GM12878 (cell line): Measurements from ENCODE around the gene TARM1. TPM values are rescaled to one million over a fixed set of nuclear protein-coding genes. Genes with fewer than 3 reads are reported as not detected.

Experiments
- ATF7 ChIP-seq: fragments of 450-650 bp; IDR thresholded peaks from 2 replicates; pipeline ENCODE4 v1.6.1; 2016; ENCODE audit warnings: low read depth, mild to moderate bottlenecking
- CBX5 ChIP-seq: sonication (generic); IDR thresholded peaks from 2 replicates; pipeline ENCODE4 v1.6.1; 2016; ENCODE audit warnings: low read depth, moderate library complexity, mild to moderate bottlenecking, inconsistent platforms
- ESRRA ChIP-seq: IDR thresholded peaks from 2 replicates; pipeline ENCODE4 v1.6.1; 2012; ENCODE audit warnings: mild to moderate bottlenecking, low read length, improper control_type of control experiment
- FOXK2 ChIP-seq: fragments of 450-650 bp; IDR thresholded peaks from 2 replicates; pipeline ENCODE4 v1.6.1; 2017; ENCODE audit warnings: mild to moderate bottlenecking, moderate library complexity
- GATAD2B ChIP-seq: fragments of 450-650 bp; conservative IDR thresholded peaks from 2 replicates; pipeline ENCODE4 v1.6.1; 2017; ENCODE audit warnings: low read depth, mild to moderate bottlenecking, moderate library complexity
- LARP7 ChIP-seq: fragments of 450-650 bp; IDR thresholded peaks from 2 replicates; pipeline ENCODE4 v1.6.1; 2017; ENCODE audit warnings: mild to moderate bottlenecking
- MXI1 ChIP-seq: fragments of 150-350 bp; IDR thresholded peaks from 2 replicates; pipeline ENCODE4 v1.6.1; 2011; ENCODE audit warnings: low read depth, mild to moderate bottlenecking, inconsistent platforms, low read length, improper control_type of control experiment
- NBN ChIP-seq: fragments of 450-650 bp; IDR thresholded peaks from 2 replicates; pipeline ENCODE4 v1.6.1; 2016
- NFYB ChIP-seq: IDR thresholded peaks from 2 replicates; pipeline ENCODE4 v1.6.1; 2011; ENCODE audit warnings: low read depth, mild to moderate bottlenecking, low read length, improper control_type of control experiment, moderate library complexity; ENCODE audit not compliant: insufficient read depth
- NR2F1 ChIP-seq: fragments of 450-650 bp; conservative IDR thresholded peaks from 2 replicates; pipeline ENCODE4 v1.6.1; 2017; ENCODE audit warnings: mild to moderate bottlenecking
- PML ChIP-seq: IDR thresholded peaks from 2 replicates; pipeline ENCODE4 v1.6.1; 2012; ENCODE audit warnings: low read length, inconsistent platforms
- RELA ChIP-seq: fragments of 450-650 bp; IDR thresholded peaks from 2 replicates; pipeline ENCODE4 v1.8.0; 2014; ENCODE audit warnings: borderline replicate concordance; ENCODE audit not compliant: partially characterized antibody
- RUNX3 ChIP-seq: IDR thresholded peaks from 2 replicates; pipeline ENCODE4 v1.6.1; 2012; ENCODE audit warnings: low read length, inconsistent platforms
- SRF ChIP-seq, 2 experiments: IDR thresholded peaks; 2 replicates each; pipeline ENCODE4 v1.6.1; 2011; ENCODE audit warnings: low read depth in 2 of 2, low read length in 2 of 2, mild to moderate bottlenecking in 1 of 2, moderate library complexity in 1 of 2
- SUPT20H ChIP-seq: IDR thresholded peaks from 2 replicates; pipeline ENCODE4 v1.6.1; 2011; ENCODE audit warnings: low read depth, mild to moderate bottlenecking, low read length, moderate library complexity, borderline replicate concordance; ENCODE audit not compliant: control insufficient read depth
- TARDBP ChIP-seq: IDR thresholded peaks from 2 replicates; pipeline ENCODE4 v1.6.1; 2016; ENCODE audit warnings: borderline replicate concordance
- ZNF384 ChIP-seq: IDR thresholded peaks from 2 replicates; pipeline ENCODE4 v1.6.1; 2012; ENCODE audit warnings: low read depth, mild to moderate bottlenecking, low read length, improper control_type of control experiment, borderline replicate concordance
- polyA plus RNA-seq, 11 experiments: library from polyadenylated mRNA; depleted of rRNA in 4 of 11; unstranded in 6 of 11; stranded (reverse) in 5 of 11; fragments of >200 nt; fragmentation: Nextera tagmentation in 4 of 11; fragmentation: Illumina TruSeq in 1 of 11; extraction: Ambion mirVana in 4 of 11; extraction: Trizol in 1 of 11; gene quantifications; 1 replicate in 1 of 11; 2 replicates in 10 of 11; pipeline versions ENCODE4 v1.2.1 to v1.2.3, GENCODE V29; 2011 to 2016; ENCODE audit warnings: inconsistent platforms in 2 of 11, missing spikeins in 2 of 11, low read depth in 1 of 11
- total RNA-seq, 4 experiments: library from RNA; depleted of rRNA in 3 of 4; stranded (reverse); fragments of >200 nt in 3 of 4; fragmentation: Illumina TruSeq in 1 of 4; extraction: Trizol in 1 of 4; gene quantifications; 2 replicates each; pipeline versions ENCODE4 v1.2.1 to v1.2.3, GENCODE V29; 2013 to 2021
- TF ChIP-seq, protein P1 (sequence below): fragments of 450-650 bp; IDR thresholded peaks from 2 replicates; pipeline ENCODE4 v1.6.1; 2017; ENCODE audit warnings: mild to moderate bottlenecking, low read depth, inconsistent platforms; ENCODE audit not compliant: poor library complexity, severe bottlenecking
- TF ChIP-seq, protein P2 (sequence below): fragments of 450-650 bp; IDR thresholded peaks from 2 replicates; pipeline ENCODE4 v1.6.1; 2016; ENCODE audit warnings: mild to moderate bottlenecking, moderate library complexity, borderline replicate concordance
- TF ChIP-seq, protein P3 (sequence below): IDR thresholded peaks from 2 replicates; pipeline ENCODE4 v1.6.1; 2011; ENCODE audit warnings: low read depth, mild to moderate bottlenecking, low read length, moderate library complexity, borderline replicate concordance; ENCODE audit errors: extremely low read depth
- TF ChIP-seq, protein P4 (sequence below): fragments of 450-650 bp; IDR thresholded peaks from 2 replicates; pipeline ENCODE4 v1.6.1; 2017; ENCODE audit warnings: low read depth, mild to moderate bottlenecking, moderate library complexity

The TARM1 gene
- total and polyA plus RNA-seq, 10 of the 15 experiments (the other 5 are each of a cell fraction or from before 2014, with no cell fraction given) = not detected

GRCh38 chr19:54115109-54116063 lies 34.2 kb upstream of the TARM1 start, which contains the start of the genes PRPF31 and TFPT (continued):
- TF ChIP-seq TARDBP (peak; percentile 100), ZNF384 (peak; percentile 44; the same call in 1 of the 2 replicates), NBN (peak; percentile 99), GATAD2B (peak; percentile 84), SRF (IDR thresholded peaks at IDR 0.05; ENCODE audit: low read depth in 2 of 2, low read length in 2 of 2) (peak; percentile 34 to 95; a peak in 2 of 4 replicates), PML (peak; percentile 91), LARP7 (peak; percentile 91; the same call in 1 of the 2 replicates), FOXK2 (peak; percentile 83), SUPT20H (no peak), ATF7 (peak; percentile 86), RELA (peak; percentile 34), ESRRA (0 out of 2 replicates have a peak, but pooled peaks have one; percentile 19), NFYB (peak; percentile 73; the same call in 1 of the 2 replicates), CBX5 (0 out of 2 replicates have a peak, but pooled peaks have one; percentile 44), NR2F1 (peak; percentile 60), RUNX3 (peak; percentile 96), MXI1 (peak; percentile 95)
- TF ChIP-seq, protein P1, sequence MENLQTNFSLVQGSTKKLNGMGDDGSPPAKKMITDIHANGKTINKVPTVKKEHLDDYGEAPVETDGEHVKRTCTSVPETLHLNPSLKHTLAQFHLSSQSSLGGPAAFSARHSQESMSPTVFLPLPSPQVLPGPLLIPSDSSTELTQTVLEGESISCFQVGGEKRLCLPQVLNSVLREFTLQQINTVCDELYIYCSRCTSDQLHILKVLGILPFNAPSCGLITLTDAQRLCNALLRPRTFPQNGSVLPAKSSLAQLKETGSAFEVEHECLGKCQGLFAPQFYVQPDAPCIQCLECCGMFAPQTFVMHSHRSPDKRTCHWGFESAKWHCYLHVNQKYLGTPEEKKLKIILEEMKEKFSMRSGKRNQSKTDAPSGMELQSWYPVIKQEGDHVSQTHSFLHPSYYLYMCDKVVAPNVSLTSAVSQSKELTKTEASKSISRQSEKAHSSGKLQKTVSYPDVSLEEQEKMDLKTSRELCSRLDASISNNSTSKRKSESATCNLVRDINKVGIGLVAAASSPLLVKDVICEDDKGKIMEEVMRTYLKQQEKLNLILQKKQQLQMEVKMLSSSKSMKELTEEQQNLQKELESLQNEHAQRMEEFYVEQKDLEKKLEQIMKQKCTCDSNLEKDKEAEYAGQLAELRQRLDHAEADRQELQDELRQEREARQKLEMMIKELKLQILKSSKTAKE = peak; percentile 60
- TF ChIP-seq, protein P2, sequence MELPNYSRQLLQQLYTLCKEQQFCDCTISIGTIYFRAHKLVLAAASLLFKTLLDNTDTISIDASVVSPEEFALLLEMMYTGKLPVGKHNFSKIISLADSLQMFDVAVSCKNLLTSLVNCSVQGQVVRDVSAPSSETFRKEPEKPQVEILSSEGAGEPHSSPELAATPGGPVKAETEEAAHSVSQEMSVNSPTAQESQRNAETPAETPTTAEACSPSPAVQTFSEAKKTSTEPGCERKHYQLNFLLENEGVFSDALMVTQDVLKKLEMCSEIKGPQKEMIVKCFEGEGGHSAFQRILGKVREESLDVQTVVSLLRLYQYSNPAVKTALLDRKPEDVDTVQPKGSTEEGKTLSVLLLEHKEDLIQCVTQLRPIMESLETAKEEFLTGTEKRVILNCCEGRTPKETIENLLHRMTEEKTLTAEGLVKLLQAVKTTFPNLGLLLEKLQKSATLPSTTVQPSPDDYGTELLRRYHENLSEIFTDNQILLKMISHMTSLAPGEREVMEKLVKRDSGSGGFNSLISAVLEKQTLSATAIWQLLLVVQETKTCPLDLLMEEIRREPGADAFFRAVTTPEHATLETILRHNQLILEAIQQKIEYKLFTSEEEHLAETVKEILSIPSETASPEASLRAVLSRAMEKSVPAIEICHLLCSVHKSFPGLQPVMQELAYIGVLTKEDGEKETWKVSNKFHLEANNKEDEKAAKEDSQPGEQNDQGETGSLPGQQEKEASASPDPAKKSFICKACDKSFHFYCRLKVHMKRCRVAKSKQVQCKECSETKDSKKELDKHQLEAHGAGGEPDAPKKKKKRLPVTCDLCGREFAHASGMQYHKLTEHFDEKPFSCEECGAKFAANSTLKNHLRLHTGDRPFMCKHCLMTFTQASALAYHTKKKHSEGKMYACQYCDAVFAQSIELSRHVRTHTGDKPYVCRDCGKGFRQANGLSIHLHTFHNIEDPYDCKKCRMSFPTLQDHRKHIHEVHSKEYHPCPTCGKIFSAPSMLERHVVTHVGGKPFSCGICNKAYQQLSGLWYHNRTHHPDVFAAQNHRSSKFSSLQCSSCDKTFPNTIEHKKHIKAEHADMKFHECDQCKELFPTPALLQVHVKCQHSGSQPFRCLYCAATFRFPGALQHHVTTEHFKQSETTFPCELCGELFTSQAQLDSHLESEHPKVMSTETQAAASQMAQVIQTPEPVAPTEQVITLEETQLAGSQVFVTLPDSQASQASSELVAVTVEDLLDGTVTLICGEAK = peak; percentile 100
- TF ChIP-seq, protein P3, sequence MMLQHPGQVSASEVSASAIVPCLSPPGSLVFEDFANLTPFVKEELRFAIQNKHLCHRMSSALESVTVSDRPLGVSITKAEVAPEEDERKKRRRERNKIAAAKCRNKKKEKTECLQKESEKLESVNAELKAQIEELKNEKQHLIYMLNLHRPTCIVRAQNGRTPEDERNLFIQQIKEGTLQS = peak; percentile 97
- TF ChIP-seq, protein P4, sequence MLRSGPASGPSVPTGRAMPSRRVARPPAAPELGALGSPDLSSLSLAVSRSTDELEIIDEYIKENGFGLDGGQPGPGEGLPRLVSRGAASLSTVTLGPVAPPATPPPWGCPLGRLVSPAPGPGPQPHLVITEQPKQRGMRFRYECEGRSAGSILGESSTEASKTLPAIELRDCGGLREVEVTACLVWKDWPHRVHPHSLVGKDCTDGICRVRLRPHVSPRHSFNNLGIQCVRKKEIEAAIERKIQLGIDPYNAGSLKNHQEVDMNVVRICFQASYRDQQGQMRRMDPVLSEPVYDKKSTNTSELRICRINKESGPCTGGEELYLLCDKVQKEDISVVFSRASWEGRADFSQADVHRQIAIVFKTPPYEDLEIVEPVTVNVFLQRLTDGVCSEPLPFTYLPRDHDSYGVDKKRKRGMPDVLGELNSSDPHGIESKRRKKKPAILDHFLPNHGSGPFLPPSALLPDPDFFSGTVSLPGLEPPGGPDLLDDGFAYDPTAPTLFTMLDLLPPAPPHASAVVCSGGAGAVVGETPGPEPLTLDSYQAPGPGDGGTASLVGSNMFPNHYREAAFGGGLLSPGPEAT = peak; percentile 99
